ENCODE results near the gene PLCH2.

The PLCH2 gene

GRCh38 chr1:2504225-2504948, 28.3 kb downstream of the PLCH2 start:
- no peak for TF ChIP-seq EZH2phosphoT487 (IDR thresholded peaks at IDR 0.05; ENCODE audit: borderline replicate concordance, low read length)
- TF ChIP-seq CTCF (IDR thresholded peaks at IDR 0.05; ENCODE audit: low read depth, low read length, poor library complexity, severe bottlenecking): no peak
- no peaks in the 10 kb centered on the region for H4K20me1 ChIP-seq (ENCODE audit: control insufficient read depth, insufficient read depth, low read depth, low read length)

GRCh38 chr1:2504949-2505272, 28.8 kb downstream of the PLCH2 start:
- TF ChIP-seq CTCF (IDR thresholded peaks at IDR 0.05; ENCODE audit: low read depth, low read length, poor library complexity, severe bottlenecking) (no peak), EZH2phosphoT487 (IDR thresholded peaks at IDR 0.05; ENCODE audit: borderline replicate concordance, low read length) (no peak)
- Histone ChIP-seq H3K9me2 (replicated peaks; ENCODE audit: control insufficient read depth, low read length) (no peaks in the 10 kb centered on the region), H3F3A (ENCODE audit: control insufficient read depth, insufficient read depth) (no peaks in the 10 kb centered on the region), H3K4me3 (ENCODE audit: low read length) (no peak overlapping the region), H3K9me3 (ENCODE audit: control insufficient read depth, insufficient read depth, low read length) (no peaks in the 10 kb centered on the region), H3K27me3 (ENCODE audit: control insufficient read depth, low read length) (no peaks in the 10 kb centered on the region), H3K4me1 (ENCODE audit: control insufficient read depth, low read length) (peaks cover 6% of the 10 kb centered on the region), H3K4me2 (ENCODE audit: low read length) (no peak overlapping the region), H3K36me3 (ENCODE audit: control insufficient read depth, low read length) (peaks cover 13% of the 10 kb centered on the region; the same call in 1 of the 2 replicates), H4K20me1 (ENCODE audit: control insufficient read depth, insufficient read depth, low read depth, low read length) (no peaks in the 10 kb centered on the region), H3K27ac (ENCODE audit: low read depth, low read length) (no peak overlapping the region), H3K79me2 (ENCODE audit: control insufficient read depth, low read length) (no peaks in the 10 kb centered on the region)

More at GRCh38 chr1:2504225-2504948, 28.3 kb downstream of the PLCH2 start:
- no peaks in the 10 kb centered on the region for H3K9me2 ChIP-seq (replicated peaks; ENCODE audit: control insufficient read depth, low read length)
- no peaks in the 10 kb centered on the region for H3K27me3 ChIP-seq (ENCODE audit: control insufficient read depth, low read length)
- peaks cover 8% of the 10 kb centered on the region; the same call in 1 of the 2 replicates for H3K36me3 ChIP-seq (ENCODE audit: control insufficient read depth, low read length)
- no peak overlapping the region for H3K4me3 ChIP-seq (ENCODE audit: low read length)
- peaks cover 11% of the 10 kb centered on the region for H3K4me1 ChIP-seq (ENCODE audit: control insufficient read depth, low read length)
- H3K9me3 ChIP-seq (ENCODE audit: control insufficient read depth, insufficient read depth, low read length): no peaks in the 10 kb centered on the region
- no peak overlapping the region for H3K27ac ChIP-seq (ENCODE audit: low read depth, low read length)
- no peak overlapping the region for H3K4me2 ChIP-seq (ENCODE audit: low read length)
- H3K79me2 ChIP-seq (ENCODE audit: control insufficient read depth, low read length): no peaks in the 10 kb centered on the region
- no peaks in the 10 kb centered on the region for H3F3A ChIP-seq (ENCODE audit: control insufficient read depth, insufficient read depth)

GRCh38 chr1:2505461-2505994, 29.4 kb downstream of the PLCH2 start:
- TF ChIP-seq CTCF (IDR thresholded peaks at IDR 0.05; ENCODE audit: low read depth, low read length, poor library complexity, severe bottlenecking): no peak
- Histone ChIP-seq H3F3A (ENCODE audit: control insufficient read depth, insufficient read depth) (no peaks in the 10 kb centered on the region), H4K20me1 (ENCODE audit: control insufficient read depth, insufficient read depth, low read depth, low read length) (no peaks in the 10 kb centered on the region), H3K4me3 (ENCODE audit: low read length) (no peak overlapping the region), H3K4me1 (ENCODE audit: control insufficient read depth, low read length) (peaks cover under 1% of the 10 kb centered on the region; the same call in 1 of the 2 replicates), H3K79me2 (ENCODE audit: control insufficient read depth, low read length) (no peaks in the 10 kb centered on the region), H3K9me2 (replicated peaks; ENCODE audit: control insufficient read depth, low read length) (no peaks in the 10 kb centered on the region), H3K9me3 (ENCODE audit: control insufficient read depth, insufficient read depth, low read length) (no peaks in the 10 kb centered on the region), H3K4me2 (ENCODE audit: low read length) (no peak overlapping the region), H3K27me3 (ENCODE audit: control insufficient read depth, low read length) (no peaks in the 10 kb centered on the region), H3K36me3 (ENCODE audit: control insufficient read depth, low read length) (peaks cover 19% of the 10 kb centered on the region; the same call in 1 of the 2 replicates), H3K27ac (ENCODE audit: low read depth, low read length) (no peak overlapping the region)

Measured in DOHH2 (cell line).